ENCODE data around the gene TEX13C.
"Not testable (repeated sequence)": the region's sequence is repeated elsewhere in the genome, so short reads cannot be mapped to it uniquely, and the experiment has no call there.

The TEX13C gene

GRCh38 chrX:125319646-125320521 lies at the start of gene TEX13C:
TEX13C (plus strand) TSS chrX:125319871; CDS start chrX:125320120, 249 bp downstream.
- DNase-seq (ENCODE audit: low read depth) = no peak

- no peak for DNase-seq (ENCODE audit: low read depth)
These were observed 32.4 kb upstream of the TEX13C start for GRCh38 chrX:125287282-125287681.

- DNase-seq (ENCODE audit: low read depth) = no peak
These were observed 31.3 kb upstream of the TEX13C start for GRCh38 chrX:125288343-125288742.

GRCh38 chrX:125289209-125289608 lies 30.5 kb upstream of the TEX13C start:
- no peak for DNase-seq (ENCODE audit: low read depth)

- no peak for DNase-seq (ENCODE audit: low read depth)
These were observed 29.8 kb upstream of the TEX13C start for GRCh38 chrX:125289920-125290319.

GRCh38 chrX:125291124-125291523 lies 28.5 kb upstream of the TEX13C start:
- no peak for DNase-seq (ENCODE audit: low read depth)

GRCh38 chrX:125293850-125294780 lies 25.6 kb upstream of the TEX13C start:
- no peak for DNase-seq (ENCODE audit: low read depth)

GRCh38 chrX:125295337-125295736 lies 24.3 kb upstream of the TEX13C start:
- DNase-seq (ENCODE audit: low read depth) = no peak

- DNase-seq (ENCODE audit: low read depth) = no peak
These were observed 20.8 kb upstream of the TEX13C start for GRCh38 chrX:125298871-125299270.

- DNase-seq (ENCODE audit: low read depth) = no peak
These were observed 13.3 kb upstream of the TEX13C start for GRCh38 chrX:125306335-125306866.

GRCh38 chrX:125308653-125309052 lies 11.0 kb upstream of the TEX13C start:
- no peak for DNase-seq (ENCODE audit: low read depth)

- DNase-seq (ENCODE audit: low read depth) = not testable (repeated sequence)
These were observed 505 bp upstream of the TEX13C start for GRCh38 chrX:125319166-125319565.

GRCh38 chrX:125322431-125322830 lies 2.8 kb downstream of the TEX13C start:
- DNase-seq (ENCODE audit: low read depth) = no peak

- no peak for DNase-seq (ENCODE audit: low read depth)
These were observed 6.9 kb downstream of the TEX13C start for GRCh38 chrX:125326599-125326998.

- no peak for DNase-seq (ENCODE audit: low read depth)
These were observed 8.2 kb downstream of the TEX13C start for GRCh38 chrX:125327891-125328290.

GRCh38 chrX:125333583-125333982 lies 13.9 kb downstream of the TEX13C start:
- DNase-seq (ENCODE audit: low read depth) = no peak

GRCh38 chrX:125340490-125340889 lies 20.8 kb downstream of the TEX13C start:
- no peak for DNase-seq (ENCODE audit: low read depth)

GRCh38 chrX:125374169-125374568 lies 54.5 kb downstream of the TEX13C start:
- no peak for DNase-seq (ENCODE audit: low read depth)

Measured in GM04504 (cell line).